GM19372 (cell line): ENCODE results near the gene L2HGDH.
A peak's percentile ranks its signal among the peaks of the same experiment; 100 is the strongest.

Experiments used
- ATAC-seq: cut with Tn5 transposase; IDR thresholded peaks from one replicate; pipeline ENCODE4 v1.9.1; 2021; ENCODE audit warnings: mild to moderate bottlenecking, low read depth, moderate library complexity; ENCODE audit not compliant: unreplicated experiment

L2HGDH gene

DNA sequence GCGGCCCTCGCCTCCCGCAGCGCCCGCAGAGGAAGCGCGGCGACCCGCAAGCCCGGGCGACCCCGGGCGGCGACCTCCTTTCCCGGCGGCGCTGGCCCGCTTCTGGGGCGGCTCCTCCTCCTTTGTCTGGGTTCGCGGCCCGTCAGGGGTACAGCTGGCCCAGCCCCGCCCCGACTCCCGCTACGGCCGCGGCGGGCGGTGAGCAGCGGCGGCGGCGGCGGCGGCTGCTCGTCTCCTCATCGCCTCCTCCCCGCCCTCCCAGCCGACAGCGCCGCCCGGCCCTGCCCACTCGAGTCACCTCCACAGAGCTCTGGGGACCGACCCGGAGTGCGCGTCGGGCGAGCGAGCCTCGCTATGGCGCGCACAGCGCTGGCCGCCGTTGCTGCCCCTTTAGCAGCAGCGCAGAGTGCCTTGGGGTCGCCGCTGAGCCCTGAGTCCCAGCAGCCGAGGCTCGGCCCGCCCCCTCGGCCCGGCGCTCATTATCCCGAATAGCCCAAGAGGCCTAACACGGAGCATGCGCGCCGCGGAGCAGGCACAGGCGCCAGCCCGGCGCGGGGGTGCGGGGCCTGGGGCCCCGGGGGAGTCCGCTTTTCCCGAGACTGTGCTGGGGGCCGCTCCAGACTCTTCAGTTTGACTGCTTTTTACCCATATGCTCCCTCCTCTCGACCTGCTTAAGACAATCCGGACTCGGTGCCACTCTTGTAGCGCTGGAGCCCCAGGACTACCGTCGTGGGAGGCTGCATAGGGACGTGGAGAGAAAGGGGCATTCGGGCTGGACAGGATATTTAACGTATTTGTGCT, 80.4 kb downstream of the L2HGDH start, which contains the start of gene SOS2:
Gene SOS2, minus strand, starts transcription at position 104 of the 801 bp plus-strand sequence. CDS start 295 bp downstream, outside the sequence.
- peak; percentile 80 for ATAC-seq

DNA sequence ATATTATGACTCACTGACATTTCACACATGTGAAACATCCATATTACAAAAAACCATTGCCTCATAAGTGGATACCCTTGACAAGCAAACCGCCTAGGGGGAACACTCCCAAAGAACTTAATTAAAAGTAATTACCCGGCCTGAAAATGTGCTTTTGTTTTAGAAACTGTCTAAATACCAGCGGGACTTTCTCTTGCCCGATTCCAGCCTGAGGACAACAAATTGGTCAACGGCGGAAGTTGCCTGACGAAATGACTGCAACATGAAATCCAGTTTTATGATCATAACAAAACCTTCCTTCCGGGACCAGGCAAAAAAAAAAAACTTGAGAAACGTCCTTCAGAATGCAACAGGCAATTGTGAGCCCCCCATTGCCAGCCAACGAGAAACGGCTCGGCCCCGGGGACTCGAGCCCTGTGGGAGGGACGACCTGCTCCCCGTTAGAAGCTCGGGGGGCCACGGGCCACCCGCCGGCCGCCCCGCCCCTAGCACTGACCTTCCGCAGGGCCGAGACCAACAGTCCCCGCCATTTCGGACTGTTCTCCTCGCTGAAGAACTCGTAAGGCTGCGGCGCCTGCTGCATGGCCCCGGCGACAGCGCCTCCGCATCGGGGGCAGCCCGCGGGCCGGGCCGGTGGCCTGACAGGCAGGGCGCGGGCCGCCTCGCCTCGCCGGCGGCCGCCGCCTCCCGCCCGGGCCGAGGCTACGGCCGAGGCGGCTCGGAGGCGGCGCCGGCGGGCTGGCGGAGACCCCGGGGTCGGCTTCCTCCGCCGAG, 81.1 kb downstream of the L2HGDH start:
- ATAC-seq, result peak; percentile 34

DNA sequence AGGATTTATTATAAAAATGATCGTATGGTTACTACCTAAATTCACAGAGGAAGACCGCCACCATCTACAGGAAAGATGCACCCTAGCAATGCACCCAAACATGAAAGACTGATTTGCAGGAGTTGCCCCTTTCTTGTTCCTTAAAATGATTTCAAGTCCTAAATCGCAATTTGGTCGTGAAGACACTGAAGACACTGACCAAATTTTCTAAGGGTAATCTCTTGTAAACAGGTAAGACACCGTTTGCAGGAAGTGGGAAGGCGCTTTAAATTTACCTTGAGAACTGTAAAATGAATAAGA, 81.7 kb downstream of the L2HGDH start:
- ATAC-seq, result no peak

DNA sequence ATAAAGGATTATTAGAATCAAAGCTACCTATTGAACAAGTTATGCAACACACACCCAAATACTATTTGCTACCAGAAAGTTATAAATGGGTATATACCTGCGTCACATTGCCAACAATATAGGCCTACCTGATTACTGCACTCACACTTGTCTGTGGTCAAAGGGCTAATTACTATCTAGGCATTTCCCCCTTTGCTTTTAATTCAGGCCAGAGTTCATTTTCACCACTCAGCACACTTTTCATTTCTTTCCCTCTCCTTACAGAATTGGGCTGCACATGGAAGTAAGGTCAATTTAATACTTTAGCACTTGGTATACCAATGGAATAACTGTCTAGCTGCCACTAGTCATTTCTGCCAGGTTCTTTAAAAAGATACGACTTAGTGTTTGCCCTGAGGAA, 82.3 kb downstream of the L2HGDH start:
- no peak for ATAC-seq

DNA sequence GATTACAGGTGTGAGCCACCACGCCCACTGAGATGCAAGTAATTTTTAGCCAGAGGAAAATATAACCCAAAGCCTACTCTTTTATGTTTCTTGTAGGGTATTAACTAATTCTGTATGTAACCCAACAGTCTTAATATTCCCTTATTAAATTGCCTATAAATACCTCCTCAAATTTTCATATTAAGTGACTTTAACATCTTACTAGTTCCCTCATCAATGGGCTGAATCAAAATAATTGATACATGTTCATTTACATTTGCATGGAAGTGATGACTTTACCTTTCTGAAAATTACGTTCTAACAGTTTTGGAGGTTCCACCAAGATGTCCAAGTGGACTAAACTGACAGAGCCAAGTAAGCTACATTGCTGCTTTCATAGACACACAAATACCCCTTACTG, 83.7 kb downstream of the L2HGDH start:
- ATAC-seq, result no peak

DNA sequence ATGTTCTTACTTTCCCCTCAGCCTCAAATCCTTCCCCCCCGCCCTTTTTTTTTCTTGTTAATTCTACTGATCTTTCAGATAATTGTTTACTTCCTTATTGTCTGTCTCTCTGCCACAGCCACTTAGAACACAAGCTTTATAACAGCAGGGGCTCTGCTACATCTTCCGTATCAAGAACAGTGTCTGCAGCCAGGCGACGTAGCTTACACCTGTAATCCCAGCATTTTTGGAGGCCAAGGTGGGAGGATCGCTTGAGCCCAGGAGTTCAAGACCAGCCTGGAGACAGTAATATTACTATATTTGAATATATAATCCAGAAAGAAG, 86.1 kb downstream of the L2HGDH start:
- ATAC-seq, result no peak

DNA sequence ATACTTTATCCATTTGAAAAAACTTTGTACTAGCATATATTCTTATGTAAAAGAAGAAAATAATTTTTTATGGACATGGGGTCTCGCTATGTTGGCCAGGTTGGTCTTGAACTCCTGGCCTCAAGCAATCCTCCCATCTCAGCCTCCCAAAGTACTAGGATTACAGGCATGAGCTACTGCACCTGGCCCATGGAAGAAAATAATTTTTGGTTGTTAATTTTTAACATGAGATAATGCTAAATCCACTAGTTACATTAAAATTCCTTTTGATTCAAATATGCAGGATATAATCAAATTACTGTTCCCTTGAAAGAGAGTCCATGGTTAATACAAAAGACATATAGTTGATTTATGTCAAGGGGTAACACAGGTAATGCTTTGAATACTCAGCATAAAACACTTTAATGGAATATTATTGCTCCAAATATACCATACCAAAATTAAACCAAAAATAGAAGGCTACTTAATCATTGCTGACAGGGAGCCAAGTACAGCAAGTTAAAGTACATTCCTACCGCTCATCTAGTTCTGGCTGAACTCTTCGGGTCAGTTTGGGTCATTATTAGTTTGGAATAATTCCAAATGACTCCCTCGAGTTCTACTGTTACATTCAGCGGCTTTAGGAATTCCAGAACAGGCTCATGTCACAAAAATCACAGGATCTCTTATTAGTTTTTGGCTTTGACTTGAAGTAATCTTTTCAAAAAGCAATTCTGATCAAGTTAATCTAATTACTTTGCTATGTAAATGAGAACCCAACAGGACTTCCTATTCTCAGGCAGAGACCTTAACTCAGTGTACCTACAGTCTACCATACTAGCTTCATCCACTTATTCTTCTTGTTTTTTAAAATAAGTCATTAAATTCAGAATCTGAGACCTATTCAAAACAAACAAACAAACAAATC, 86.7 kb downstream of the L2HGDH start:
- ATAC-seq, result no peak

DNA sequence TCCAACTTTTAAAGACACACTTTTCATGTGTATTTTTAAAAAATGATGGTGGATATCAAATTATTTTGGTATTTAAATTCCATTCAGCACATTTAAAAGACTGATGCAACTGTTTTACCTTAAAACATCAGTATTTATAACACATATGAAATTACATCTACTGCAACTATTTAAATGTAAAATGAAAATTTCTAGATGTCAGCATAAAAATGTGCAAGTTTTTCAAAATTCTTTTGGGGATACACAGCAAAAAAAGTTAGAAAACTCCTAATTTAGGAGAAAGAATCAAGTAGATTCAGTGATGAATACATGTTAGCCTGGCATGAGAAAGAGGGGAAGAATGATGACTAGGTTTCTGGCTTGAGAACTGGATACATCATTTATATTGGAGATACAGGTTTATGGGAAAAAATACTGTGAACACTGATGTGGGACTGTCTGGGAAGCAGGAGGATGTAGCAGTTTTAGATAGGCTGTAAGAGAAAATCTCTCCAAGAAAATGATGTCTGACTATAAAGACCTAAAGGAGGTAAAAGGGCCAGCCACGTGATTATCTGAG, 89.9 kb downstream of the L2HGDH start:
- ATAC-seq, result no peak

DNA sequence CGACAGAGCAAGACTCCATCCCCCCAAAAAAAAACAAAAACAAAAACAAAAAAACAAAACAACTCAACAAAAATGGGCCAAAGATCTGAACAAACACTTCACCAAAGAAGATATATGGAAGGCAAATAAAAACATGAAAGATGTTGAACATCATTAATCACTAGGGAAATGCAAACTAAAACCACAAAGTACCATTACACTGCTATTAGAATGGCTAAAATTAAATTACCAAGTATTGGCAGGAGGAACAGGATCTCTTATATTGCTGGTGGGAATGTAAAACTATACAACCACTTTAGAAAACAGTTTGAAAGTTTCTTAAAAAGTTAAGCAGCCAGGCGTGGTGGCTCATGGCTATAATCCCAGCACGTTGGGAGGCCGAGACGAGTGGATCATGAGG, 93.5 kb downstream of the L2HGDH start:
- no peak for ATAC-seq

DNA sequence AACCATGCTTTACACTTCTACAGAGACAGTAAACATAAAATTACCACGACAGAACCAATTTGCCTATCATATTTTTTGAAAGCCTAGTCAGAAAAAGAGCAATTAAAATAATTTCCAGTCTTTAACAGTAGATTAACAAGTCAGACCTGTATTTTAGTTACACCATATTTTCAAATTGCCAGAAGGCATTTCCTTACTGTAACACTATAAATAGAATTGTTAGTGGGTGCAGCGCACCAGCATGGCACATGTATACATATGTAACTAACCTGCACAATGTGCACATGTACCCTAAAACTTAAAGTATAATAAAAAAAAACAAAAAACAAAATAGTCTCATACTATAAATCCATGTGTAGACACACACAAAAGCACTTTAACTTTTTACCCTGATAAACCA, 96.6 kb downstream of the L2HGDH start:
- ATAC-seq, result no peak

DNA sequence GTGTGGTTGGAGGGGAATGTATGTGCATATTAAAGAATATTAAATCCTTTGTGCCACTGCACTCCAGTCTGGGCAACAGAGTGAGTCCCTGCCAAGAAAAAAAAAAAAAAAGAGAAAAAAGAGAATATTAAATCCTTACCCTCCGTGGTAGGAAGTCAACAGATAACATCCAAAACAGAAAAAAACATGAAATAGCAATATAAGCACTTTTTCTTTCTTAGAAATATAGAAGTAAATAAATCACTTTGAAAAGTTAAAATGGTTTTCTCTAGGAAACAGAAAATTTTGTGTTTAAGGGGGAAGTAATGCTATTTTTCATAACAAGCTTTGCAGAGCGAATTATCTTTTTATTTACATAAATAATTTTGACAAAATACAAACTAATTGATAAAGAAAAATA, 98.2 kb downstream of the L2HGDH start:
- ATAC-seq, result no peak

DNA sequence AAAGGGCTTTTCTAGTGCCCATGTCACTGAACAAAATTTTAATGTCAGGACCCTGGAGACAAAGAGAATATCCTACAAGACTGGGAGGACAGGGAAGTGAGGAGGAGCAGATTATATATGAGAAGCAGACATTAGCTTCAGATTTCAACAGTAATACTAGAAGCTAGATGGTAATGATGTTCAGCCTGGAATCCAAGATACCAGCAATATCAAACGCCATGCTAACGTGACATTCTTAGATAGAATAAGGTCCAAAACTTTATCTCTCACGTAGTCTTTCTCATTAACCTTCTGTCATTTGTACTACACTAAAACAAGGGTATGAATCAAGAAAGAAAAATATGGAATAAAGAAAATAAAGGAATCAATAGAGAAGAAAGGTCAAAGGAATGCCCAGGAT, 99.3 kb downstream of the L2HGDH start:
- no peak for ATAC-seq

DNA sequence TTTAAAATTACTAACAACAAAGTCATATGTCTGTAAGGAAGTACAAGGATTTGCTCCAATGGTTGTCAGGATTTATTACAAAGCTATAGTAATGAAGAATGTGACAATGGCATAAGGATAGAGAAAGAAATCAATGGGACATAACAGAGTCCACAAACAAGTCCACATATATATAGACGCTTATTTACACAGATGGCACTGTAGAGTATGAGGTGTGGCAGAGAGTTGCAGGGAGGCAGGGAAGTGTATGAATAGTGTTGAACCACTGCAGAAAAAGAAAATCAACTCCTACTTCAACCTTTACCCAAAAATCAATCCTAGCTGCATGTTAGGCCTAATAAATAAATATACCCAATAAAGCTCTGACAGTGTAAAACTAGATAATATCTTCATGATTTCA, 102.0 kb downstream of the L2HGDH start:
- ATAC-seq, result no peak

DNA sequence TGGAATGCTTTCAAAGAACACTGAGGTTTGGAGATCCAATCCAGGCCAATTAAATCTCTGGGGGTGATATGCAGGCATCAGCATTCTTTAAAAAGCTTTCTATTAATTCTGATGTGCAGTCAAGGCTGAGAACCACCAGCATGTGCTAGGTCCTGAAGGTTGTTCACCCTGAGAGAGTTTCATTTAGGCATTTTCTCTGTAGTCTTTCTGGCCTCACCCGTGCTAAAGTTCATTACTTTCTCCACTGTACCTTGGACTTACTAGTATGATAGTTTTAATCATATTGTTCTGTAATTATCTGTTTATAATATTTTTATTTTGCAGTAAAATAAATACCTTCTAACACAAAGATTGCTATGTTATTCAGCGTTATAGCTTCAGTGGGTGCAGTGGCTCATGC, 113.5 kb downstream of the L2HGDH start:
- ATAC-seq, result no peak

DNA sequence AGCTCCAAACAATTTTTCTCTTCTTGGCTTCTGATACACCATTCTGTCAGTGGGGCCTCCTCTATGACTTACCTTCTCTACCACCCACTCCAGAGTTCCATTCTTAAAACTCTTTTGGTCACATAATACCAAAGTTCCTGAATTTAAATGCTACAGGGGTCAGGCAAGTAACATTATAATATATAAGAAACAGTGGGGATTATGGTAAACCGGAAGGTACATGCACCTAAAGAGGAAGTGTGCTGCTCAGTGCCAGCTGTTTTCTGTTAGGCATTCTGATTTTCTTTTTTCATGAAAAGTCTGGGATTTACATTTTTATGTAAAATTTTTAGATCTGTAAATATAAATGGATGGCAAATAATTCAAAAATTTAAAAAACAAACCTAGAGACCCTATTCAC, 120.5 kb downstream of the L2HGDH start:
- no peak for ATAC-seq
